HEK293 (cell line): ENCODE measurements around the gene TUT4.
A peak's percentile ranks its signal among the peaks of the same experiment; 100 is the strongest.

Experiments used
- BCL11B ChIP-seq: fragments of 450-650 bp; formaldehyde crosslinking; IDR thresholded peaks from 2 replicates; pipeline ENCODE4 v1.5.1; 2016; ENCODE audit warnings: low read depth, missing biosample characterization, missing genetic modification characterization
- EGR2 ChIP-seq: fragments of 450-650 bp; formaldehyde crosslinking; IDR thresholded peaks from 2 replicates; pipeline ENCODE4 v1.5.1; 2016; ENCODE audit warnings: low read depth, missing biosample characterization, missing genetic modification characterization
- HOXC10 ChIP-seq: sonication (generic); formaldehyde crosslinking; IDR thresholded peaks from 2 replicates; pipeline ENCODE4 v1.8.1; 2023; ENCODE audit warnings: mild to moderate bottlenecking, missing genetic modification reagents
- KLF10 ChIP-seq: fragments of 450-650 bp; IDR thresholded peaks from 2 replicates; pipeline ENCODE4 v1.5.1; 2018; ENCODE audit warnings: missing biosample characterization, mild to moderate bottlenecking, missing genetic modification characterization
- KLF16 ChIP-seq: fragments of 450-650 bp; formaldehyde crosslinking; IDR thresholded peaks from 2 replicates; pipeline ENCODE4 v1.5.1; 2017; ENCODE audit warnings: missing biosample characterization, missing genetic modification characterization
- KLF9 ChIP-seq: fragments of 450-650 bp; formaldehyde crosslinking; IDR thresholded peaks from 2 replicates; pipeline ENCODE4 v1.5.1; 2016; ENCODE audit warnings: missing biosample characterization, missing genetic modification characterization, low read depth
- MEIS1 ChIP-seq: sonication (generic); formaldehyde crosslinking; IDR thresholded peaks from 2 replicates; pipeline ENCODE4 v1.8.1; 2022; ENCODE audit warnings: missing genetic modification reagents, mild to moderate bottlenecking, borderline replicate concordance
- REPIN1 ChIP-seq: fragments of 450-650 bp; formaldehyde crosslinking; IDR thresholded peaks from 2 replicates; pipeline ENCODE4 v1.5.1; 2017; ENCODE audit warnings: missing biosample characterization, missing genetic modification characterization, low read depth
- SP2 ChIP-seq: fragments of 450-650 bp; formaldehyde crosslinking; IDR thresholded peaks from 2 replicates; pipeline ENCODE4 v1.5.1; 2016; ENCODE audit warnings: missing biosample characterization, missing genetic modification characterization
- WT1 ChIP-seq: fragments of 450-650 bp; formaldehyde crosslinking; IDR thresholded peaks from 2 replicates; pipeline ENCODE4 v1.5.1; 2016; ENCODE audit warnings: missing biosample characterization, missing genetic modification characterization
- ZBTB48 ChIP-seq: fragments of 450-650 bp; formaldehyde crosslinking; IDR thresholded peaks from 2 replicates; pipeline ENCODE4 v1.5.1; 2016; ENCODE audit warnings: missing biosample characterization, missing genetic modification characterization
- ZNF10 ChIP-seq: fragments of 450-650 bp; formaldehyde crosslinking; IDR thresholded peaks from 2 replicates; pipeline ENCODE4 v1.5.1; 2017; ENCODE audit warnings: missing biosample characterization, missing genetic modification characterization
- ZNF184 ChIP-seq: fragments of 450-650 bp; IDR thresholded peaks from 2 replicates; pipeline ENCODE4 v1.5.1; 2018; ENCODE audit warnings: missing biosample characterization, mild to moderate bottlenecking, missing genetic modification characterization
- ZNF23 ChIP-seq: fragments of 450-650 bp; formaldehyde crosslinking; IDR thresholded peaks from 2 replicates; pipeline ENCODE4 v1.5.1; 2016; ENCODE audit warnings: missing biosample characterization, missing genetic modification characterization, borderline replicate concordance
- ZNF24 ChIP-seq: fragments of 450-650 bp; formaldehyde crosslinking; IDR thresholded peaks from 2 replicates; pipeline ENCODE4 v1.5.1; 2016; ENCODE audit warnings: missing biosample characterization, missing genetic modification characterization
- ZNF335 ChIP-seq: fragments of 450-650 bp; formaldehyde crosslinking; conservative IDR thresholded peaks from 2 replicates; pipeline ENCODE4 v1.5.1; 2016; ENCODE audit warnings: missing biosample characterization, missing genetic modification characterization
- ZNF391 ChIP-seq: fragments of 450-650 bp; formaldehyde crosslinking; IDR thresholded peaks from 2 replicates; pipeline ENCODE4 v1.5.1; 2016; ENCODE audit warnings: low read depth, missing biosample characterization, missing genetic modification characterization, borderline replicate concordance
- ZNF501 ChIP-seq: fragments of 450-650 bp; formaldehyde crosslinking; IDR thresholded peaks from 2 replicates; pipeline ENCODE4 v1.5.1; 2016; ENCODE audit warnings: missing biosample characterization, missing genetic modification characterization
- ZNF623 ChIP-seq: fragments of 450-650 bp; formaldehyde crosslinking; IDR thresholded peaks from 2 replicates; pipeline ENCODE4 v1.5.1; 2016; ENCODE audit warnings: missing biosample characterization, missing genetic modification characterization
- ZNF624 ChIP-seq: fragments of 450-650 bp; formaldehyde crosslinking; IDR thresholded peaks from 2 replicates; pipeline ENCODE4 v1.5.1; 2017; ENCODE audit warnings: missing biosample characterization, missing genetic modification characterization
- ZSCAN23 ChIP-seq: fragments of 450-650 bp; formaldehyde crosslinking; IDR thresholded peaks from 2 replicates; pipeline ENCODE4 v1.5.1; 2016; ENCODE audit warnings: missing biosample characterization, missing genetic modification characterization
- ZSCAN30 ChIP-seq: fragments of 450-650 bp; IDR thresholded peaks from 2 replicates; pipeline ENCODE4 v1.5.1; 2018; ENCODE audit warnings: missing biosample characterization, mild to moderate bottlenecking, missing genetic modification characterization, moderate library complexity
- TF ChIP-seq, protein P1 (sequence below): fragments of 450-650 bp; formaldehyde crosslinking; conservative IDR thresholded peaks from 2 replicates; pipeline ENCODE4 v1.5.1; 2016; ENCODE audit warnings: low read depth, missing biosample characterization, missing genetic modification characterization
- TF ChIP-seq, protein P2 (sequence below): fragments of 450-650 bp; formaldehyde crosslinking; IDR thresholded peaks from 2 replicates; pipeline ENCODE4 v1.5.1; 2016; ENCODE audit warnings: missing biosample characterization, missing genetic modification characterization
- TF ChIP-seq, protein P3 (sequence below): fragments of 450-650 bp; formaldehyde crosslinking; IDR thresholded peaks from 2 replicates; pipeline ENCODE4 v1.5.1; 2017; ENCODE audit warnings: missing biosample characterization, missing genetic modification characterization
- TF ChIP-seq, protein P4 (sequence below): fragments of 450-650 bp; formaldehyde crosslinking; IDR thresholded peaks from 2 replicates; pipeline ENCODE4 v1.5.1; 2016; ENCODE audit warnings: missing biosample characterization, missing genetic modification characterization
- TF ChIP-seq, protein P5 (sequence below): fragments of 450-650 bp; formaldehyde crosslinking; IDR thresholded peaks from 2 replicates; pipeline ENCODE4 v1.5.1; 2017; ENCODE audit warnings: missing biosample characterization, missing genetic modification characterization

Gene TUT4

DNA sequence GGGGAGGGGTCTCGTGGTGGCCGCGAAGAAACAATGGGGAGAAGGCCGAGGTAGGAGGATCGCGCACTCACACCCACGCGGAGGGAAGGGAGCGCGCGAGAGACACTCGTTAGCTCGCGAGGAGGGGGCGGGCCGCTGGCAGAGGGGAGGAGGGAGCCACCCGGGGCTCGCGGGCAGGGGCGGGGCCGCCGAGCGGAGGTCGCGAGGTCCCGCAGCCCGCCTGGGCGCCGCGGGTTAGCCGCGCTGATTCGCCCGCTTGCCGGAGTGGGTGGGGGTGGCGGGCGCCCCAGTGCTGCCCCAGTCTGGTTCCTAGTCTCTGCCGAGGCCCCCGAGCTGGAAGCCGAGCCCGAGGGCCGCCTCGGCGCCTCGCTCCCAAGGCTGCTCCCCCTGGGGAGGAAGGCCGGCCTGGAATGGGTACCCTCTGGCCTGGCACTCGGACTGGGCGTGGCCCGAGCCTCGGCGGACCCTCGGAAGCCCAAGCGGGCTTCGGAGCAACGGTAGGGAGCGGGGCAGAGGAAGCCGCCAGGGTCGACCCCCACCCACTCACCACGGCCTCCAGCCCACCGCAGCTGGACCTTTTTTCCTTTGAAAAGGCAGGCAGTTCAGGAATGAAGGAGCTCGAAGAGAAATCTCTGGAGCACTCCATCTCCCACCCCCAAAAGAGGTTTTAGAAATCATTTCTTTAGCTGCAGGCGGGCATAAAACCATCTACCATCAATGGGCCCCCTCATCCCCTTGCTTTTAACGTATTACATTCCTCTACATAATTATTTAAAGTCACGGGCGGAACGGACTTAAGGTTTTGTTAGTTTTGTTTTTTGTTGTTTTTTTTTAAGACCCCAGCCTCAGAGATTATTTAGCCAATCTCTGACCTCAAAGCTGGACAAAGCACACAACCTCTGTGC, 722 bp upstream of the TUT4 start (continued):
- TF ChIP-seq, protein P1, sequence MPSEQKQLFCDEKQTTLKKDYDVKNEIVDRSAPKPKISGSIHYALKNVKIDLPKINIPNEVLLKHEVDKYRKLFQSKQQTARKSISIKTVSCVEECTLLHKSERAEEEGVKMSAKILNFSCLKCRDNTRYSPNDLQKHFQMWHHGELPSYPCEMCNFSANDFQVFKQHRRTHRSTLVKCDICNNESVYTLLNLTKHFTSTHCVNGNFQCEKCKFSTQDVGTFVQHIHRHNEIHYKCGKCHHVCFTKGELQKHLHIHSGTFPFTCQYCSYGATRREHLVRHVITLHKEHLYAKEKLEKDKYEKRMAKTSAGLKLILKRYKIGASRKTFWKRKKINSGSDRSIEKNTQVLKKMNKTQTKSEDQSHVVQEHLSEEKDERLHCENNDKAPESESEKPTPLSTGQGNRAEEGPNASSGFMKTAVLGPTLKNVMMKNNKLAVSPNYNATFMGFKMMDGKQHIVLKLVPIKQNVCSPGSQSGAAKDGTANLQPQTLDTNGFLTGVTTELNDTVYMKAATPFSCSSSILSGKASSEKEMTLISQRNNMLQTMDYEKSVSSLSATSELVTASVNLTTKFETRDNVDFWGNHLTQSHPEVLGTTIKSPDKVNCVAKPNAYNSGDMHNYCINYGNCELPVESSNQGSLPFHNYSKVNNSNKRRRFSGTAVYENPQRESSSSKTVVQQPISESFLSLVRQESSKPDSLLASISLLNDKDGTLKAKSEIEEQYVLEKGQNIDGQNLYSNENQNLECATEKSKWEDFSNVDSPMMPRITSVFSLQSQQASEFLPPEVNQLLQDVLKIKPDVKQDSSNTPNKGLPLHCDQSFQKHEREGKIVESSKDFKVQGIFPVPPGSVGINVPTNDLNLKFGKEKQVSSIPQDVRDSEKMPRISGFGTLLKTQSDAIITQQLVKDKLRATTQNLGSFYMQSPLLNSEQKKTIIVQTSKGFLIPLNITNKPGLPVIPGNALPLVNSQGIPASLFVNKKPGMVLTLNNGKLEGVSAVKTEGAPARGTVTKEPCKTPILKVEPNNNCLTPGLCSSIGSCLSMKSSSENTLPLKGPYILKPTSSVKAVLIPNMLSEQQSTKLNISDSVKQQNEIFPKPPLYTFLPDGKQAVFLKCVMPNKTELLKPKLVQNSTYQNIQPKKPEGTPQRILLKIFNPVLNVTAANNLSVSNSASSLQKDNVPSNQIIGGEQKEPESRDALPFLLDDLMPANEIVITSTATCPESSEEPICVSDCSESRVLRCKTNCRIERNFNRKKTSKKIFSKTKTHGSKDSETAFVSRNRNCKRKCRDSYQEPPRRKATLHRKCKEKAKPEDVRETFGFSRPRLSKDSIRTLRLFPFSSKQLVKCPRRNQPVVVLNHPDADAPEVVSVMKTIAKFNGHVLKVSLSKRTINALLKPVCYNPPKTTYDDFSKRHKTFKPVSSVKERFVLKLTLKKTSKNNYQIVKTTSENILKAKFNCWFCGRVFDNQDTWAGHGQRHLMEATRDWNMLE (tag by site-specific recombination): no peak
- TF ChIP-seq ZNF335 (tag by site-specific recombination) (peak; percentile 88), SP2 (0 out of 2 replicates have a peak, but pooled peaks have one; percentile 30), ZNF23 (tag by site-specific recombination) (no peak), ZNF624 (tag by site-specific recombination) (no peak), KLF9 (tag by site-specific recombination) (peak; percentile 61), ZSCAN23 (tag by site-specific recombination) (no peak), ZBTB48 (0 out of 2 replicates have a peak, but pooled peaks have one; percentile 13), ZNF10 (tag by site-specific recombination) (0 out of 2 replicates have a peak, but pooled peaks have one; percentile 23), WT1 (tag by site-specific recombination) (no peak), KLF10 (tag by site-specific recombination) (peak; percentile 27; the same call in 1 of the 2 replicates), EGR2 (tag by site-specific recombination) (peak; percentile 37; the same call in 1 of the 2 replicates), ZNF501 (tag by site-specific recombination) (no peak), BCL11B (peak; percentile 57; the same call in 1 of the 2 replicates), REPIN1 (tag by site-specific recombination) (no peak), MEIS1 (no peak), ZNF24 (tag by site-specific recombination) (no peak), KLF16 (tag by site-specific recombination) (no peak), HOXC10 (CRISPR knock-in tag) (0 out of 2 replicates have a peak, but pooled peaks have one; percentile 57), ZSCAN30 (tag by site-specific recombination) (peak; percentile 86; the same call in 1 of the 2 replicates), ZNF623 (no peak), ZNF391 (tag by site-specific recombination) (no peak), ZNF184 (tag by site-specific recombination) (no peak)
- TF ChIP-seq, protein P2, sequence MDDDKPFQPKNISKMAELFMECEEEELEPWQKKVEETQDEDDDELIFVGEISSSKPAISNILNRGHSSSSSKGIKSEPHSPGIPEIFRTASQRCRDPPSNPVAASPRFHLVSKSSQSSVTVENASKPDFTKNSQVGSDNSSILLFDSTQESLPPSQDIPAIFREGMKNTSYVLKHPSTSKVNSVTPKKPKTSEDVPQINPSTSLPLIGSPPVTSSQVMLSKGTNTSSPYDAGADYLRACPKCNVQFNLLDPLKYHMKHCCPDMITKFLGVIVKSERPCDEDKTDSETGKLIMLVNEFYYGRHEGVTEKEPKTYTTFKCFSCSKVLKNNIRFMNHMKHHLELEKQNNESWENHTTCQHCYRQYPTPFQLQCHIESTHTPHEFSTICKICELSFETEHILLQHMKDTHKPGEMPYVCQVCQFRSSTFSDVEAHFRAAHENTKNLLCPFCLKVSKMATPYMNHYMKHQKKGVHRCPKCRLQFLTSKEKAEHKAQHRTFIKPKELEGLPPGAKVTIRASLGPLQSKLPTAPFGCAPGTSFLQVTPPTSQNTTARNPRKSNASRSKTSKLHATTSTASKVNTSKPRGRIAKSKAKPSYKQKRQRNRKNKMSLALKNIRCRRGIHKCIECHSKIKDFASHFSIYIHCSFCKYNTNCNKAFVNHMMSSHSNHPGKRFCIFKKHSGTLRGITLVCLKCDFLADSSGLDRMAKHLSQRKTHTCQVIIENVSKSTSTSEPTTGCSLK (tag by site-specific recombination): no peak
- TF ChIP-seq, protein P3, sequence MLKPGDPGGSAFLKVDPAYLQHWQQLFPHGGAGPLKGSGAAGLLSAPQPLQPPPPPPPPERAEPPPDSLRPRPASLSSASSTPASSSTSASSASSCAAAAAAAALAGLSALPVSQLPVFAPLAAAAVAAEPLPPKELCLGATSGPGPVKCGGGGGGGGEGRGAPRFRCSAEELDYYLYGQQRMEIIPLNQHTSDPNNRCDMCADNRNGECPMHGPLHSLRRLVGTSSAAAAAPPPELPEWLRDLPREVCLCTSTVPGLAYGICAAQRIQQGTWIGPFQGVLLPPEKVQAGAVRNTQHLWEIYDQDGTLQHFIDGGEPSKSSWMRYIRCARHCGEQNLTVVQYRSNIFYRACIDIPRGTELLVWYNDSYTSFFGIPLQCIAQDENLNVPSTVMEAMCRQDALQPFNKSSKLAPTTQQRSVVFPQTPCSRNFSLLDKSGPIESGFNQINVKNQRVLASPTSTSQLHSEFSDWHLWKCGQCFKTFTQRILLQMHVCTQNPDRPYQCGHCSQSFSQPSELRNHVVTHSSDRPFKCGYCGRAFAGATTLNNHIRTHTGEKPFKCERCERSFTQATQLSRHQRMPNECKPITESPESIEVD (tag by site-specific recombination): no peak
- TF ChIP-seq, protein P4, sequence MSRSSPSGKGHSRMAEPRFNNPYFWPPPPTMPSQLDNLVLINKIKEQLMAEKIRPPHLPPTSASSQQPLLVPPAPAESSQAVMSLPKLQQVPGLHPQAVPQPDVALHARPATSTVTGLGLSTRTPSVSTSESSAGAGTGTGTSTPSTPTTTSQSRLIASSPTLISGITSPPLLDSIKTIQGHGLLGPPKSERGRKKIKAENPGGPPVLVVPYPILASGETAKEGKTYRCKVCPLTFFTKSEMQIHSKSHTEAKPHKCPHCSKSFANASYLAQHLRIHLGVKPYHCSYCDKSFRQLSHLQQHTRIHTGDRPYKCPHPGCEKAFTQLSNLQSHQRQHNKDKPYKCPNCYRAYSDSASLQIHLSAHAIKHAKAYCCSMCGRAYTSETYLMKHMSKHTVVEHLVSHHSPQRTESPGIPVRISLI (tag by site-specific recombination): no peak
- TF ChIP-seq, protein P5, sequence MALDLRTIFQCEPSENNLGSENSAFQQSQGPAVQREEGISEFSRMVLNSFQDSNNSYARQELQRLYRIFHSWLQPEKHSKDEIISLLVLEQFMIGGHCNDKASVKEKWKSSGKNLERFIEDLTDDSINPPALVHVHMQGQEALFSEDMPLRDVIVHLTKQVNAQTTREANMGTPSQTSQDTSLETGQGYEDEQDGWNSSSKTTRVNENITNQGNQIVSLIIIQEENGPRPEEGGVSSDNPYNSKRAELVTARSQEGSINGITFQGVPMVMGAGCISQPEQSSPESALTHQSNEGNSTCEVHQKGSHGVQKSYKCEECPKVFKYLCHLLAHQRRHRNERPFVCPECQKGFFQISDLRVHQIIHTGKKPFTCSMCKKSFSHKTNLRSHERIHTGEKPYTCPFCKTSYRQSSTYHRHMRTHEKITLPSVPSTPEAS (tag by site-specific recombination): no peak
